ENCODE data around the gene LRFN2. TPM values are rescaled to one million over a fixed set of nuclear protein-coding genes. Genes with fewer than 3 reads are reported as not detected.

The LRFN2 gene
- total RNA-seq, 4 donors from 2014 or later = 0.14 to 0.34 TPM; not detected in 2

DNA sequence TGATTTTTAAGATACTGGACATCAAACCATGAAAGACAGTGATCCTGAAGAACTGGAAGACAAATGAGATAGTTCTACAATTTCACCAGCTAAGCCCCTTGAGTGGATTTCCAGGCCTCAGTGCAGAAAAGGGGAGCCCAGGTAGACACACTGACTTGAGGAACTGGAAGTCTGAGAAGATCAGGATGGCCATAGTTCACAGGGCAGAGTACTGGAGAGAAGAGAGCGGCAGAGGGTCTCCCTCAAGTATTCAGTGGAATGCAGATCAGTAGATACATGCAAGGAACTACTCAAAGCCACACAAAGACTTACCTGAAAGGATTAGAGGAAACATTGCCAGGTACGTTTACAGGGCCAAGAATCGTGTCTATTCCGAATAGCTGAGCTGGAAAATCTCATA is 224.3 kb downstream of the LRFN2 start:
- H3K4me3 ChIP-seq = no peak overlapping the region
- H3K4me1 ChIP-seq = no peaks in the 10 kb centered on the region
- H3K36me3 ChIP-seq = no peaks in the 10 kb centered on the region
- no peaks in the 10 kb centered on the region for H3K9me3 ChIP-seq
- TF ChIP-seq, protein P1, sequence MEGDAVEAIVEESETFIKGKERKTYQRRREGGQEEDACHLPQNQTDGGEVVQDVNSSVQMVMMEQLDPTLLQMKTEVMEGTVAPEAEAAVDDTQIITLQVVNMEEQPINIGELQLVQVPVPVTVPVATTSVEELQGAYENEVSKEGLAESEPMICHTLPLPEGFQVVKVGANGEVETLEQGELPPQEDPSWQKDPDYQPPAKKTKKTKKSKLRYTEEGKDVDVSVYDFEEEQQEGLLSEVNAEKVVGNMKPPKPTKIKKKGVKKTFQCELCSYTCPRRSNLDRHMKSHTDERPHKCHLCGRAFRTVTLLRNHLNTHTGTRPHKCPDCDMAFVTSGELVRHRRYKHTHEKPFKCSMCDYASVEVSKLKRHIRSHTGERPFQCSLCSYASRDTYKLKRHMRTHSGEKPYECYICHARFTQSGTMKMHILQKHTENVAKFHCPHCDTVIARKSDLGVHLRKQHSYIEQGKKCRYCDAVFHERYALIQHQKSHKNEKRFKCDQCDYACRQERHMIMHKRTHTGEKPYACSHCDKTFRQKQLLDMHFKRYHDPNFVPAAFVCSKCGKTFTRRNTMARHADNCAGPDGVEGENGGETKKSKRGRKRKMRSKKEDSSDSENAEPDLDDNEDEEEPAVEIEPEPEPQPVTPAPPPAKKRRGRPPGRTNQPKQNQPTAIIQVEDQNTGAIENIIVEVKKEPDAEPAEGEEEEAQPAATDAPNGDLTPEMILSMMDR (IDR thresholded peaks at IDR 0.05) = no peak
- no peak for TF ChIP-seq POLR2A (IDR thresholded peaks at IDR 0.05)
- no peaks in the 10 kb centered on the region for H3K27me3 ChIP-seq
- no peak overlapping the region for H3K27ac ChIP-seq
- intact Hi-C loops (cut with DNase I; ENCODE audit: low total_unique reads) = no loop called here
- DNase-seq = no peak

DNA sequence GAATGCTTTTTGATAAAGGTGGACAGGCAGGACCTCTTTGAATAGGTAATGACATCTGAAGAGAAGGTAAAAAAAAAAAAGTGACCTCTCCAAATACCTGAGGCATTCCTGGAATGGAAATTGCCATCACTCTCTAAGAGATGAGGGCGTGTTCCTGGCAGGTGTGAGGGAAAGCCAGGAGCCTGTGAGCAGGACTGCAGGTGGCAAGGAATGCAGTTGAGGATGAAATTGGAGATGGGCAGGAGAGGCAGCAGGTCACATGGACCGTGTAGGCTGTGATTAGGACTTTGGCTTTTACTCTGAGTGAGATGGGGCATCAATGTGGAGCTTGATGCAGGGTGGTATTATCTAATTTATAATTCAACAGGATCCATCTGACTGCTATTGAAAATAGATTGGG is 227.4 kb downstream of the LRFN2 start:
- Histone ChIP-seq H3K27ac (no peak overlapping the region), H3K9me3 (no peaks in the 10 kb centered on the region), H3K36me3 (no peaks in the 10 kb centered on the region), H3K4me1 (no peaks in the 10 kb centered on the region), H3K4me3 (no peak overlapping the region), H3K27me3 (no peaks in the 10 kb centered on the region)
- TF ChIP-seq POLR2A (IDR thresholded peaks at IDR 0.05) = no peak
- TF ChIP-seq, protein P1 (IDR thresholded peaks at IDR 0.05) = no peak
- intact Hi-C loops (cut with DNase I; ENCODE audit: low total_unique reads) = no loop called here
- no peak for DNase-seq

DNA sequence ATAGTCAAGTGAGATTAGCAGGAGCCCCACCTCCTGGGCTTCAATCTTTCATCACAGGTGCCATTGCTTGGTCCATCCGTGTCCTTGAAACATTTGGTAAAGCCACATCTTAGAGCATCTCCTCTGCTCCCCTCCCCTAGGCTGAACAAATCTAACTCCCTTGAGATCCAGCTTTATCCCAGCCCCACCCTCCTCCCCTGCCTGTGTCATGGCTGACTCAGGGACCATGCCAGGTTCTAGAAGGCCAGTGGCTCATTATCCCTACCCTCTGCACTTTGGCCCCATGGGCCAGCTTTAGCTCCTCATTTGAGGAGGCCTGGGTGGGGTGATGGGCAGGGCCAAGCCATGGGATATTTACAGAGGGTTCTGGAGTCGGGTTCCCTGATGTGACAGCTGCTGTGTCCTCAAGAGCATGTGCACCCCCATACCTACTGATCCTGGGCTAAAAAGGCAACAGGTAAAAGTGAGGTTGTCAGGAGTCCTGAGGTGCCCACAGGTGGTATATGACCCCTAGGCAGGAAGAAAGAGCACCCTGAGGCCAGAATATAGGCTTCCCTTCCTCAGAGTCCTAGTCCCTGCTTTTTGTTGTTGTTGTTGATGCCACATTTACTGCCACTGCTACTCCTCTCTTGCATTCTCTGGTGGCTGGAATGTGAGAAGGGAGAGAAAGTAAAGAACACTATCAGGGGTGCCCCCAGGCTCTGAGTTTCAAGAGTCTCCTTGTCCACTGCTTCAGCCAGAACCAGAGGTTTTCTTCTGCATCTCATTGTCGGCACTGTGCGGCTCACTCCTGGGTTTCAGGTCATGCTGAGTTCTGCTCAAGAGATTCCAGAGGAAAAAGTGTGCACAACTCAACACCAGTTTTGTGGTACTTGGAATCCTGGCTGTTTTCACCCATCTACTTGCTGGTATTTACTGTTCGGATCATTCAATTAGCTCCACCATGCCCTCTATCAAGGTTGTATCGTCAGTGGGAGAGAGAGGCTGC is 228.4 kb downstream of the LRFN2 start:
- no peak overlapping the region for H3K27ac ChIP-seq
- H3K9me3 ChIP-seq = no peaks in the 10 kb centered on the region
- H3K27me3 ChIP-seq = no peaks in the 10 kb centered on the region
- no peaks in the 10 kb centered on the region for H3K4me1 ChIP-seq
- intact Hi-C loops (cut with DNase I; ENCODE audit: low total_unique reads) = no loop called here
- H3K36me3 ChIP-seq = no peaks in the 10 kb centered on the region
- DNase-seq = no peak
- TF ChIP-seq POLR2A (IDR thresholded peaks at IDR 0.05) = no peak
- TF ChIP-seq, protein P1 (IDR thresholded peaks at IDR 0.05) = no peak
- no peak overlapping the region for H3K4me3 ChIP-seq

- Histone ChIP-seq H3K36me3 (no peaks in the 10 kb centered on the region), H3K4me3 (no peak overlapping the region), H3K9me3 (no peaks in the 10 kb centered on the region), H3K4me1 (no peaks in the 10 kb centered on the region), H3K27ac (no peak overlapping the region), H3K27me3 (no peaks in the 10 kb centered on the region)
- TF ChIP-seq, protein P1 (IDR thresholded peaks at IDR 0.05) = no peak
- no peak for TF ChIP-seq POLR2A (IDR thresholded peaks at IDR 0.05)
- DNase-seq = no peak
- intact Hi-C loops (cut with DNase I; ENCODE audit: low total_unique reads) = no loop called here
Observed at GRCh38 chr6:40356242-40356910, 230.8 kb downstream of the LRFN2 start.

DNA sequence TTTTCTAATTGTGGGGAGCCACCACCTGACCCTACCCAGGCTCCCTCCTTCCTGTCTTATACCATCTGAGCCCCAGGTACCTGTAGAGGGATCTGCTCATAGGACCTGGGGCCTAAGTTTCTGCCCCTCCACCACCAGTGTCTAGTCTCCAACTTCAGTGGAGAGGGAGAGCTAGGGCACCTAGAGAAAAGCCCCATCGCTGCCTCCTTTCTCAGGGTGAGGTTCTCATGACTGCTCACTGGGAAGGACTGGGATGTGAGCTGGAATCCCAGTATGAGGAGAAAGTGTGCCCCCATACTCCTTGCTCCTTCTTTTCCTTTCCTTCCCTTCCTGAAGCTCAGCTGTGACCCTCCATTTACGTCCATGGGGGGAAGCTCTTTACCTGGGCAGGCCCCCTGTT is 231.6 kb downstream of the LRFN2 start:
- no peak overlapping the region for H3K27ac ChIP-seq
- no peaks in the 10 kb centered on the region for H3K36me3 ChIP-seq
- H3K9me3 ChIP-seq = no peaks in the 10 kb centered on the region
- no peaks in the 10 kb centered on the region for H3K27me3 ChIP-seq
- TF ChIP-seq, protein P1 (IDR thresholded peaks at IDR 0.05) = no peak
- no peak for TF ChIP-seq POLR2A (IDR thresholded peaks at IDR 0.05)
- intact Hi-C loops (cut with DNase I; ENCODE audit: low total_unique reads) = no loop called here
- DNase-seq = no peak
- no peak overlapping the region for H3K4me3 ChIP-seq
- no peaks in the 10 kb centered on the region for H3K4me1 ChIP-seq
